Measurements from ENCODE around the gene RAMP3.

Gene RAMP3

DNA sequence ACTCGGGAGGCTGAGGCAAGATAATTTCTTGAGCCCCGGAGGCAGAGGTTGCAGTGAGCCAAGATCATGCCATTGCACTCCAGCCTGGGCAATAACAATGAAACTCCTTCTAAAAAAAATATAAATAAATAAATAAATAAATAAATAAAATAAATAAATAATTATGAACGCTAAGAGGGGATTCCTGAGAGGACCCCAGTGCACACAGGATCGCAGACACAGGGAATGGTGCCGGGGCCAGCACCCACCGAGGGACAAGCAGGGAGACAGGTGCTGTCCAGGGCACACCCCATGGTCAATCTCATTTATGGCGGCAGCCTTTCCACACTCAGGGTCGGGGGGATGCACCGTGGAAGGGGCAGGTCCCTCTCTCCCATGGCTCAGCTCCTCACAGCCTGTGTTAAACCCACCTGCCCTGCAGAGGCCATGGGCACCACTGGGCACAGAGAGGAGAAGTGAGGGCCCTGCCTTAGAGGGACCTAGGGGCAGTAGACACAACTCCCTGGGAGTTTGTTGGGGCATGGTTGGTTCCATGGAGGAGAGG is 2.2 kb upstream of the RAMP3 start:
- Histone ChIP-seq H2AFZ (ENCODE audit: low read depth, low read length) (no peak overlapping the region), H3K9ac (ENCODE audit: low read length) (no peak overlapping the region), H3K4me2 (ENCODE audit: low read length) (no peak overlapping the region), H3K9me3 (ENCODE audit: insufficient read depth, low read length) (no peaks in the 10 kb centered on the region), H3K79me2 (ENCODE audit: low read length) (no peaks in the 10 kb centered on the region), H3K4me3 (ENCODE audit: low read length) (no peak overlapping the region), H3K27me3 (ENCODE audit: low read depth, low read length) (no peaks in the 10 kb centered on the region), H3K36me3 (replicated peaks; ENCODE audit: low read depth, low read length) (no peaks in the 10 kb centered on the region), H3K27ac (ENCODE audit: low read length) (no peak overlapping the region), H3K4me1 (ENCODE audit: low read length) (peaks cover 9% of the 10 kb centered on the region; the same call in 1 of the 2 replicates), H4K20me1 (ENCODE audit: insufficient read depth, low read length) (no peaks in the 10 kb centered on the region)
- TF ChIP-seq EZH2phosphoT487 (IDR thresholded peaks at IDR 0.05; ENCODE audit: low read depth) = no peak
- TF ChIP-seq, protein P1, sequence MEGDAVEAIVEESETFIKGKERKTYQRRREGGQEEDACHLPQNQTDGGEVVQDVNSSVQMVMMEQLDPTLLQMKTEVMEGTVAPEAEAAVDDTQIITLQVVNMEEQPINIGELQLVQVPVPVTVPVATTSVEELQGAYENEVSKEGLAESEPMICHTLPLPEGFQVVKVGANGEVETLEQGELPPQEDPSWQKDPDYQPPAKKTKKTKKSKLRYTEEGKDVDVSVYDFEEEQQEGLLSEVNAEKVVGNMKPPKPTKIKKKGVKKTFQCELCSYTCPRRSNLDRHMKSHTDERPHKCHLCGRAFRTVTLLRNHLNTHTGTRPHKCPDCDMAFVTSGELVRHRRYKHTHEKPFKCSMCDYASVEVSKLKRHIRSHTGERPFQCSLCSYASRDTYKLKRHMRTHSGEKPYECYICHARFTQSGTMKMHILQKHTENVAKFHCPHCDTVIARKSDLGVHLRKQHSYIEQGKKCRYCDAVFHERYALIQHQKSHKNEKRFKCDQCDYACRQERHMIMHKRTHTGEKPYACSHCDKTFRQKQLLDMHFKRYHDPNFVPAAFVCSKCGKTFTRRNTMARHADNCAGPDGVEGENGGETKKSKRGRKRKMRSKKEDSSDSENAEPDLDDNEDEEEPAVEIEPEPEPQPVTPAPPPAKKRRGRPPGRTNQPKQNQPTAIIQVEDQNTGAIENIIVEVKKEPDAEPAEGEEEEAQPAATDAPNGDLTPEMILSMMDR (IDR thresholded peaks at IDR 0.05; ENCODE audit: low read depth, low read length) = no peak

DNA sequence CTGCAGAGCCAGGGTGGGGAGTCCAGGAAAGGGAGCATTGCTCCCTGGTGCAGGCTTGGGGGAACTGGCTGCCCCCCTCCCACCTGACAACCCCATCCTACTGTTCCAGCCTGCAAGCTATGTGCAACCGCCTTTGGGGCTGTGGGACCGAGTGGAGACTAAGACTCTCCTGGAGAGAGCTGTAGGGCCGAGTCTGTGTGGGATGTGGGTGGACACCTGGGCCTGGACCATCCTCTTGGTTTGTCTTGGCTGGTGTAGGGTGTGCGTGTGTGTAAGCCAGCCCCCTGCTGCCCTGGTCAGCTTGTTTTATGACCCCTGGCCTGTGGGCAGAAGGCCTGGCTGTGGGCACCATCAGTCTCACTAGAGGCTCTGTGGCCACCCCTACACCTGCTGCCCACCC is 1.6 kb upstream of the RAMP3 start:
- no peaks in the 10 kb centered on the region for H3K36me3 ChIP-seq (replicated peaks; ENCODE audit: low read depth, low read length)
- no peak overlapping the region for H2AFZ ChIP-seq (ENCODE audit: low read depth, low read length)
- H3K4me3 ChIP-seq (ENCODE audit: low read length) = no peak overlapping the region
- H3K4me2 ChIP-seq (ENCODE audit: low read length) = no peak overlapping the region
- H3K27me3 ChIP-seq (ENCODE audit: low read depth, low read length) = no peaks in the 10 kb centered on the region
- no peak overlapping the region for H3K27ac ChIP-seq (ENCODE audit: low read length)
- TF ChIP-seq, protein P1 (IDR thresholded peaks at IDR 0.05; ENCODE audit: low read depth, low read length) = no peak
- H3K4me1 ChIP-seq (ENCODE audit: low read length) = peaks cover 11% of the 10 kb centered on the region; the same call in 1 of the 2 replicates
- no peaks in the 10 kb centered on the region for H3K9me3 ChIP-seq (ENCODE audit: insufficient read depth, low read length)
- no peaks in the 10 kb centered on the region for H3K79me2 ChIP-seq (ENCODE audit: low read length)
- no peaks in the 10 kb centered on the region for H4K20me1 ChIP-seq (ENCODE audit: insufficient read depth, low read length)
- no peak overlapping the region for H3K9ac ChIP-seq (ENCODE audit: low read length)

DNA sequence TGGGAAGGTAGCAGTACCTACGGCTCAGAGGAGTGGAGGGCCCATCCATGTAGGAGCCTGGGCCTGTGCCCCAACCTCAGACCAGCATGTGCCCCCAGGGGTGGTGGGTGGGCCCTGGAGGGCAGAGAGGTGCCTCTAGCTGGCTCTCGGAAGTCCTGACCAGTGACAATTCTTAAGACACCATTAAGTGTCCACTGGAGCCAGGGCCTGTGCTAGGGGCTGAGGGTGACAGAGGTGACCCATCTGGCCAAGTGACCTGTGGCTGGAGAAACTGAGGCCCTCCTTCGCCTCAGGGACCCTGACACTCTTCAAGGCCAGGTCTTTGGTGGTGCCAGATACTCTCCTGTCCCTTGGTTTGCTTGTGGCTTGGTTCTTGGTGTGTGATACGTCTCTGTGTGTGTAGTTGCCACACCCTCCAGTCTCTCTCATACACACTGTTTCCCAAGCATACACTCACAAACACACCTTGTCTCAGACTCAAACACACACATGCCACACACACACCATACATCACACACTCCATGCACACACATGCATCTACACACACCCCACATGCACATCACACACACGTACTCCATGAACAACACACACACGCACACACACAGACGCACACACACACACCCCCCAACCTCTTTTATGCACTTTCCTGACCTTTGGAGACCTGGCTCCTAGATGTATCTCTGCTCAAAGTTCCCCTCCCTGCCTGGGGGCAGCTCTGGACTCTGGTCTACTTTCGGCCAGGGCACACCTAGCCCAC is 897 bp upstream of the RAMP3 start:
- Histone ChIP-seq H3K4me2 (ENCODE audit: low read length) (no peak overlapping the region), H3K4me1 (ENCODE audit: low read length) (peaks cover 11% of the 10 kb centered on the region; the same call in 1 of the 2 replicates), H3K79me2 (ENCODE audit: low read length) (no peaks in the 10 kb centered on the region), H3K9ac (ENCODE audit: low read length) (no peak overlapping the region), H2AFZ (ENCODE audit: low read depth, low read length) (no peak overlapping the region), H3K27ac (ENCODE audit: low read length) (no peak overlapping the region), H3K36me3 (replicated peaks; ENCODE audit: low read depth, low read length) (no peaks in the 10 kb centered on the region), H3K9me3 (ENCODE audit: insufficient read depth, low read length) (no peaks in the 10 kb centered on the region), H3K27me3 (ENCODE audit: low read depth, low read length) (no peaks in the 10 kb centered on the region), H4K20me1 (ENCODE audit: insufficient read depth, low read length) (no peaks in the 10 kb centered on the region), H3K4me3 (ENCODE audit: low read length) (no peak overlapping the region)
- TF ChIP-seq, protein P1 (IDR thresholded peaks at IDR 0.05; ENCODE audit: low read depth, low read length) = no peak
- TF ChIP-seq EZH2phosphoT487 (IDR thresholded peaks at IDR 0.05; ENCODE audit: low read depth) = no peak

DNA sequence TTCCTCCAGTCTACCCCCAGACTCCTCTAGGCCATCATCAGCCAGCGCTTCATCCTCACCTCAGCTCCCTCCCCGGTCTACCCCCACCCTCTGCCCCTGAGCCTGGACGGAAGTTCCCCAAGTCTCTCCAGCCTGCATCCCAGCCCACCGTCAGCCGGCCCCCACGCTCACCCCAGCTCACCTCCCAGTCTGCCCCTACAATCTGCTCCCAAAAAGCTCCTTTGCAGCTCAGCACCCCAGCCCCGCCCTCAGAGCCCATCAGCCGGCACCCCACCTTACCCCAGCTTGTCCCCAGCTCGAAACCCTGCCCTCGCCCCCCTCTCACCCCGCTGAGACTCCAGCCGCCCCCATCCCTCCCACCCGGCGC is 322 bp upstream of the RAMP3 start:
- H4K20me1 ChIP-seq (ENCODE audit: insufficient read depth, low read length) = no peaks in the 10 kb centered on the region
- H3K27ac ChIP-seq (ENCODE audit: low read length) = no peak overlapping the region
- no peaks in the 10 kb centered on the region for H3K9me3 ChIP-seq (ENCODE audit: insufficient read depth, low read length)
- no peaks in the 10 kb centered on the region for H3K36me3 ChIP-seq (replicated peaks; ENCODE audit: low read depth, low read length)
- H3K4me2 ChIP-seq (ENCODE audit: low read length) = no peak overlapping the region
- peaks cover 11% of the 10 kb centered on the region; the same call in 1 of the 2 replicates for H3K4me1 ChIP-seq (ENCODE audit: low read length)
- TF ChIP-seq, protein P1 (IDR thresholded peaks at IDR 0.05; ENCODE audit: low read depth, low read length) = no peak
- TF ChIP-seq EZH2phosphoT487 (IDR thresholded peaks at IDR 0.05; ENCODE audit: low read depth) = no peak
- H3K27me3 ChIP-seq (ENCODE audit: low read depth, low read length) = no peaks in the 10 kb centered on the region
- no peak overlapping the region for H3K9ac ChIP-seq (ENCODE audit: low read length)
- no peak overlapping the region for H3K4me3 ChIP-seq (ENCODE audit: low read length)
- no peak overlapping the region for H2AFZ ChIP-seq (ENCODE audit: low read depth, low read length)
- H3K79me2 ChIP-seq (ENCODE audit: low read length) = no peaks in the 10 kb centered on the region

All from OCI-LY3 (cell line).